OCI-LY1 (cell line): ENCODE measurements around the gene STXBP2.

Experiments used
- EZH2 ChIP-seq: fragments of 200-600 bp; sonication (generic), shearing (Covaris generic); IDR thresholded peaks from 2 replicates; pipeline ENCODE4 v1.8.0; 2017; ENCODE audit warnings: borderline replicate concordance, mixed run types, mild to moderate bottlenecking, antibody characterized with exemption, low read length, moderate library complexity, mixed read lengths
- TF ChIP-seq, protein P1 (sequence below): fragments of 200-600 bp; sonication (generic), shearing (Covaris generic); IDR thresholded peaks from 2 replicates; pipeline ENCODE4 v1.5.1; 2017; ENCODE audit warnings: mild to moderate bottlenecking, antibody characterized with exemption, low read length, moderate library complexity, mixed read lengths

DNA sequence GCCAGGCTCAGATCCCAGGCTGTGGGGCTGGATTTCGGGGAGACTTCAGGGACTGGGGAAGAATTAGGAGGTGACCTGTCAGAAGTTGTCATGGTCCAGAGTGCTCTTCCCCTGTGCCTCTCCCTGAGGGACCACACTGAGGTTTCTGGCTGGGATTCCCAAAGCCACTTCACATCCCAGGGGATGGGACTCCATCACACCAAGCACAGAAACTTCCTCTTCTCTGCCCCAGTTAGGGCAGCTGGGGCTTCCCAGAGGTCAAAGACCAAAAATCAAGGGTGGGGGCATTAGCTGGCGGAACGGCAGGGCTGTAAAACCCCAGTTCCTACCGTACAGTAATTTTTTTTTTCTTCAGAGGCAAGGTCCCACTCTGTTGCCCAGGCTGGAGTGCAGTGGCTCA is 57.6 kb downstream of the STXBP2 start:
- TF ChIP-seq, protein P1, sequence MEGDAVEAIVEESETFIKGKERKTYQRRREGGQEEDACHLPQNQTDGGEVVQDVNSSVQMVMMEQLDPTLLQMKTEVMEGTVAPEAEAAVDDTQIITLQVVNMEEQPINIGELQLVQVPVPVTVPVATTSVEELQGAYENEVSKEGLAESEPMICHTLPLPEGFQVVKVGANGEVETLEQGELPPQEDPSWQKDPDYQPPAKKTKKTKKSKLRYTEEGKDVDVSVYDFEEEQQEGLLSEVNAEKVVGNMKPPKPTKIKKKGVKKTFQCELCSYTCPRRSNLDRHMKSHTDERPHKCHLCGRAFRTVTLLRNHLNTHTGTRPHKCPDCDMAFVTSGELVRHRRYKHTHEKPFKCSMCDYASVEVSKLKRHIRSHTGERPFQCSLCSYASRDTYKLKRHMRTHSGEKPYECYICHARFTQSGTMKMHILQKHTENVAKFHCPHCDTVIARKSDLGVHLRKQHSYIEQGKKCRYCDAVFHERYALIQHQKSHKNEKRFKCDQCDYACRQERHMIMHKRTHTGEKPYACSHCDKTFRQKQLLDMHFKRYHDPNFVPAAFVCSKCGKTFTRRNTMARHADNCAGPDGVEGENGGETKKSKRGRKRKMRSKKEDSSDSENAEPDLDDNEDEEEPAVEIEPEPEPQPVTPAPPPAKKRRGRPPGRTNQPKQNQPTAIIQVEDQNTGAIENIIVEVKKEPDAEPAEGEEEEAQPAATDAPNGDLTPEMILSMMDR = no peak
- TF ChIP-seq EZH2 = no peak
